Measurements from ENCODE around the gene PDE4D.

DNA sequence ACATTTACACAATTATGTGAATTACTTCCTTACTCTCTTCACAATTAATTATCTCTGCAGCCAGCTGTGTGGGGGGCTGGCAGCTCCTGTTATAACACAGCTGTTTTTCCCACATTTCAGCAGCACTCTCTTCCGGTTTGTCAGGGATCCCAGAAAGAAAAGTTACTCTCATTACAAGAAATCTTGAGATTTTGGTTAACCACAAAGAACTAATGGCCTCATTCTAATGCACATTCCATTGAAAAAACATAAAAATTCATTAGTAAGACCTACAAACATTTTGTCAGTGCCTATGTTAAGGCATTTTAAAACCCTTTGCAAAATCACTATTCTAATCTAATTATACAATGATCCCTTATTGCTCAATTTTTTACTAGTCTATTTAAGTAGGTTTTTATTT lies 64.1 kb downstream of the PDE4D start:
- TF ChIP-seq, protein P1, sequence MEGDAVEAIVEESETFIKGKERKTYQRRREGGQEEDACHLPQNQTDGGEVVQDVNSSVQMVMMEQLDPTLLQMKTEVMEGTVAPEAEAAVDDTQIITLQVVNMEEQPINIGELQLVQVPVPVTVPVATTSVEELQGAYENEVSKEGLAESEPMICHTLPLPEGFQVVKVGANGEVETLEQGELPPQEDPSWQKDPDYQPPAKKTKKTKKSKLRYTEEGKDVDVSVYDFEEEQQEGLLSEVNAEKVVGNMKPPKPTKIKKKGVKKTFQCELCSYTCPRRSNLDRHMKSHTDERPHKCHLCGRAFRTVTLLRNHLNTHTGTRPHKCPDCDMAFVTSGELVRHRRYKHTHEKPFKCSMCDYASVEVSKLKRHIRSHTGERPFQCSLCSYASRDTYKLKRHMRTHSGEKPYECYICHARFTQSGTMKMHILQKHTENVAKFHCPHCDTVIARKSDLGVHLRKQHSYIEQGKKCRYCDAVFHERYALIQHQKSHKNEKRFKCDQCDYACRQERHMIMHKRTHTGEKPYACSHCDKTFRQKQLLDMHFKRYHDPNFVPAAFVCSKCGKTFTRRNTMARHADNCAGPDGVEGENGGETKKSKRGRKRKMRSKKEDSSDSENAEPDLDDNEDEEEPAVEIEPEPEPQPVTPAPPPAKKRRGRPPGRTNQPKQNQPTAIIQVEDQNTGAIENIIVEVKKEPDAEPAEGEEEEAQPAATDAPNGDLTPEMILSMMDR (IDR thresholded peaks at IDR 0.05) = no peak
- no peak for TF ChIP-seq POLR2A (IDR thresholded peaks at IDR 0.05)

Measured in esophagus squamous epithelium (tissue), 4 donors.